ENCODE results near the gene OR10H3.
"Not testable (repeated sequence)": the region's sequence is repeated elsewhere in the genome, so short reads cannot be mapped to it uniquely, and the experiment has no call there.

Gene OR10H3

GRCh38 chr19:15779756-15780476 lies 42.1 kb downstream of the OR10H3 start:
- DNase-seq = no peak

GRCh38 chr19:15780610-15781418 lies 43.0 kb downstream of the OR10H3 start:
- no peak for DNase-seq

- no peak for DNase-seq
Measured at GRCh38 chr19:15781661-15782060, 43.9 kb downstream of the OR10H3 start.

- DNase-seq = no peak
Measured at GRCh38 chr19:15782211-15782610, 44.4 kb downstream of the OR10H3 start.

GRCh38 chr19:15782896-15783295 lies 45.1 kb downstream of the OR10H3 start:
- DNase-seq = not testable (repeated sequence)

GRCh38 chr19:15787611-15788155 lies 49.9 kb downstream of the OR10H3 start, which contains the start of gene OR10H5:
OR10H5 (plus strand) TSS chr19:15787661; CDS start chr19:15794049, 6,388 bp downstream.
- DNase-seq = no peak

- no peak for DNase-seq
Measured at GRCh38 chr19:15788594-15789270, 50.9 kb downstream of the OR10H3 start.

- no peak for DNase-seq
Measured at GRCh38 chr19:15790096-15790495, 52.3 kb downstream of the OR10H3 start.

Measured in NCI-H510A (cell line).